ENCODE data around the gene IL12RB1. TPM values are rescaled to one million over a fixed set of nuclear protein-coding genes. Genes with fewer than 3 reads are reported as not detected.

Gene IL12RB1
- total and polyA plus RNA-seq, 8 donors = 0.18 to 9.3 (median 0.77) TPM; not detected in 4

DNA sequence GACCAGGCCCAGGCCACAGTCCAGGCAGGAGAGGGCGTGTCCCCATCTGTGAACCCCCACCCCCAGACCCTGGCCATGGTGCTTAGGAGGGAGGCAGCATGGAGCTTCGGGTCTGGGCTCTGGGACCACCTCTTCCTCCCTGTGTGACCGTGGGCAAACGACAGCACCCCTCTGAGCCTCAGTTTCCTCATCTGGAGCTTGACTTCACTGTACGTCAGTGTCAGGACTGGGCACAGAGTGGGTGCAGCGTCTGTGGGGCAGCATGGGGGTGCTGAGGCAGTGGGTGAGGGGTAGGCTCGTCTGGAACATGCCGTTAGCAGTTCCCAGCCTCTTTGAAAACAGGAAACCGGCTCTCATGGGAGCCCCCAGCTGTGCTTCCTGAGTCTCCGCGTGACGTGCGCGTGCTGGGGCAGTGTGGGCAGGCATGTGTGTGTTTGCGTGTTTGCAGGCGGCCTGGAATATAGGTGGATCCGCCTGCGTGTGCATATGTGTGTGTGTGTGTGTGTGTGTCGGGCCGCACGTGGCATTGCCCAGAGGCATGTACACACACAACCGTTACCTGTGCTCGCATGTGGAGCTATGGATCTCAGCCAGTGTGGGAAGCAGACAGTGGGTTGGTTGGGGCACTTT is 63.0 kb downstream of the IL12RB1 start:
- Histone ChIP-seq H3K27ac (peak overlapping the region; percentile 41 to 89 (median 85)), H3K36me3 (no peaks in the 10 kb centered on the region), H3K27me3 (no peaks in the 10 kb centered on the region), H3K9me3 (no peaks in the 10 kb centered on the region), H3K4me1 (peaks cover 37 to 54% (median 51%) of the 10 kb centered on the region in 4 donors), H3K4me3 (no peak overlapping the region)
- peak; percentile 64 to 90 for DNase-seq
- intact Hi-C loops (cut with DNase I; ENCODE audit: low total_unique reads) = no loop called here
- WGBS, 5 donors = 53 to 70% (median 66%) methylated on average over 19 to 23 of the region's 23 CpGs
- TF ChIP-seq EP300 (IDR thresholded peaks at IDR 0.05) (peak; percentile 62), POLR2A (IDR thresholded peaks at IDR 0.05) (no peak), POLR2AphosphoS5 (IDR thresholded peaks at IDR 0.05) (peak; percentile 44 to 62 (median 60)), CTCF (IDR thresholded peaks at IDR 0.05) (no peak)

- 17 to 24% (median 19%) methylated on average over 10 to 21 of the region's 21 CpGs for WGBS, 5 donors
- no peak for TF ChIP-seq POLR2A (IDR thresholded peaks at IDR 0.05)
- TF ChIP-seq POLR2AphosphoS5 (IDR thresholded peaks at IDR 0.05) = peak in 2 of 3 donors; percentile 23 to 57
- no peak for TF ChIP-seq EP300 (IDR thresholded peaks at IDR 0.05)
- DNase-seq = peak; percentile 84 to 88
- Histone ChIP-seq H3K4me3 (peak overlapping the region in 1 of 4 donors; percentile 13), H3K36me3 (no peaks in the 10 kb centered on the region), H3K27me3 (no peaks in the 10 kb centered on the region), H3K9me3 (no peaks in the 10 kb centered on the region), H3K27ac (peak overlapping the region; percentile 62 to 89 (median 85)), H3K4me1 (peaks cover 57 to 77% (median 75%) of the 10 kb centered on the region in 4 donors)
- intact Hi-C loops (cut with DNase I; ENCODE audit: low total_unique reads) = no loop called here
Measured at GRCh38 chr19:18021121-18021755, 65.5 kb downstream of the IL12RB1 start.

DNA sequence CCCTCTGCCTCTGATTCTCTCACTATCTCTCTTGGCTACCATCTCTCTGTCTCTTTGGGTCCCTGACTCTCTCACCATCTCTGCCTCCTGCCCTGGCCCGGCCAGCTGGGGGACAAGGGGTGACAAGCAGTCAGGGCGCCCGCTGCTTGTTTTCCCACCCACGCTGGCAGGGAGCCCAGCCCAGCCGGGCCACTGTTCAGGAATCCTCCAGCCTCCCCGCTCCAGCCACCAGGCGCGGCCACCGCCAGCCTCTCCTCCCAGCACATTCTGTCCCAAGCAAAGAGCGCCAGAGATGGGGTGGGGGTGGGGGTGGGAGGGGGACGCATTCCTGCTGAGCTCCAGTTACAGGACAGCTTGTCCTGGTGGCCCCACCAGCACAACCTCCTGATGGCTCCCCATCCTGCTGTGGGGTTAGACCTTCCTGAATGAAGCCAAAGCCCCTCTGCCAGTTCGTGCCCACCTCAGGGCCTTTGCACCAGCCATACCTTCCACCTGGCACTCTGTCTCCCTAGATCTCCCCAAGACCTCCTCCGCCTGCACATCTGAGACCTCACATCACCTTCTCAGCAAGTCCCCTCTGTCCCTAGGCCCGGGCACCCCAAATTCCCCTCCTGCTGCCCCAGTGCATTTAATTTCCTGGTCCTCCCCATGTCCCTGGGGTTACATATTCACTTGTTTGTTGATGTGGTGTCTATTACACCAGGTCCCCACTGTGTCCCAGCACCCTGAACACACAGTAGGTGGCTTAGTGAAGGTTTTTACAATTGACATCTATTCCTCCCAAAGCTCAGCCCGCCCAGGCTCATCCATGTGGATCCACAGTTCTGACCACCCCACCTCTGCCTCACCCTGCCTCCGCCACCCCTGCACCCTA is 66.3 kb downstream of the IL12RB1 start:
- Histone ChIP-seq H3K36me3 (peaks cover 0 to 4% (median 3%) of the 10 kb centered on the region in 4 donors), H3K27ac (peak overlapping the region; percentile 62 to 89 (median 85)), H3K9me3 (no peaks in the 10 kb centered on the region), H3K4me3 (peak overlapping the region in 1 of 4 donors; percentile 4), H3K4me1 (peaks cover 57 to 78% (median 76%) of the 10 kb centered on the region in 4 donors), H3K27me3 (no peaks in the 10 kb centered on the region)
- intact Hi-C loops (cut with DNase I; ENCODE audit: low total_unique reads) = no loop called here
- TF ChIP-seq EP300 (IDR thresholded peaks at IDR 0.05) (peak; percentile 73), POLR2AphosphoS5 (IDR thresholded peaks at IDR 0.05) (peak in 2 of 3 donors; percentile 25 to 74), POLR2A (IDR thresholded peaks at IDR 0.05) (no peak)
- DNase-seq = peak; percentile 82 to 95
- 30 to 44% (median 37%) methylated on average over 16 of the region's 16 CpGs for WGBS, 5 donors

DNA sequence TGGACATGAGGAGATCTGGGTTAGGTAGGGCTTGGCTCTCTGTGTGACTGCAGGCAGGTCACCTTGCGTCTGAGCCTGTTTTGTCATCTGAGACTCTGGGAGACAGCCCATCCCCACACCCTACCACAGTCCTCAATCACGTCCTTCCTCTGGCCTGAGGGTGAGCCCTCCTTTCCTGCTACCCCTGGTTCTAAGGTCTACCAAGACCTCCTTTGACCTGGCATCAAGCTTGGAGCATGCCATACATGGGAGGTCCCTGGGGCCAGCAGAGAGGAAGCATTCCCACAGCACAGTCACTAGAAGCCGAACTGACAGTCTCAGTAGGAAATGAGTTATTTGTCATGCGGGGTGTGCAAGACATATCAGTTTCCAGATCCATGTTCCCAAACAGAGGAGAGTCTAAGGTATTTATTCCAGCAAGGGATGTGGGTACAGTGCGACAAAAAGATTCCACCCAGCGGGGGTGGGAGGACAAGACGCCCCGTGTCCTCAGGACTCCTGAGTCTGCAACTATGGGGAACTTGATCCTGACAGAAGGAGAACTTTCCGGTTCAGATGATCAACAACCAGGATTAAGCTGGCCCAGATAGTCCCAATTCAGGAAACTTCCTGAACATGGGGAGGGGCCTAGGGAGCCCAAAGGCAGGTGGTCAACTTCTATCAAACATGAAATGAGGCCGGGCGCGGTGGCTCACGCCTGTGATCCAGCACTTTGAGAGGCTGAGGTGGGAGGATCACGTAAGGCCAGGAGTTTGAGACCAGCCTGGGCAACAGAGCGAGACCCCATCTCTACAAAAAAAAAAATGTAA is 69.3 kb downstream of the IL12RB1 start:
- Histone ChIP-seq H3K36me3 (peaks cover 26 to 33% (median 32%) of the 10 kb centered on the region in 4 donors), H3K27ac (peak overlapping the region; percentile 67 to 89 (median 84)), H3K4me3 (no peak overlapping the region), H3K9me3 (no peaks in the 10 kb centered on the region), H3K4me1 (peaks cover 69 to 86% (median 75%) of the 10 kb centered on the region in 4 donors), H3K27me3 (no peaks in the 10 kb centered on the region)
- 53 to 62% (median 58%) methylated on average over 14 to 15 of the region's 15 CpGs for WGBS, 5 donors
- no peak for TF ChIP-seq POLR2A (IDR thresholded peaks at IDR 0.05)
- TF ChIP-seq POLR2AphosphoS5 (IDR thresholded peaks at IDR 0.05) = peak in 1 of 3 donors; percentile 26
- no peak for TF ChIP-seq EP300 (IDR thresholded peaks at IDR 0.05)
- intact Hi-C loops (cut with DNase I; ENCODE audit: low total_unique reads) = no loop called here
- DNase-seq = no peak

DNA sequence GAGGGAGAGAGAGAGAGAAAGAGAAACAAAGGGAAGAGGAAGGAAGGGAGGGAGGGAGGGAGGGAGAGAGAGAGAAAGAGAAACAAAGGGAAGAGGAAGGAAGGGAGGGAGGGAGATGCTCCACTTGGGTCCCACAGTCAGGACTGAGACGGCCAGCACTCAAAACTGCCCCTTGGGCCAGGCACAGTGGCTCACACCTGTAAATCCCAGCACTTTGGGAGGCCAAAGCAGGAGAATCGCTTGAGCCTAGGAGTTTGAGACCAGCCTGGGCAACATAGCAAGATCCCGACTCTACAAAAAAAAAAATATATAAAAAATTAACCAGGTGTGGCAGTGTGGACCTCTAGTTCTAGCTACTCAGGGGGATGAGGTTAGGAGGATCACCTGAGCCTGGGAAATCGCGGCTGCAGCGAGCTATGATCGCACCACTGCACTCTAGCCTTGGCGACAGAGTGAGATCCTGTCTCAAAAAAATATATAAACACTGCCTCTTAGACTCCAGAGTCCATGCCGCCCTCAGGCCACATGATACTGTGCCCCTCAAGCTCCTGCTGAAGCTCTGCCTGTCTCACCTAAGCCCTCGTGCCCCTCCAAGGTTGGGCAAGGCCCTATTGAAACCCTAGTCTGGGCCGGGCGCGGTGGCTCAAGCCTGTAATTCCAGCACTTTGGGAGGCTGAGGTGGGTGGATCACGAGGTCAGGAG is 70.4 kb downstream of the IL12RB1 start:
- intact Hi-C loops (cut with DNase I; ENCODE audit: low total_unique reads) = no loop called here

More for the DNA sequence above, 70.4 kb downstream of the IL12RB1 start:
- WGBS, 5 donors = 88 to 91% (median 90%) methylated on average over 14 of the region's 14 CpGs
- no peak for TF ChIP-seq POLR2AphosphoS5 (IDR thresholded peaks at IDR 0.05)
- no peak for TF ChIP-seq CTCF (IDR thresholded peaks at IDR 0.05)
- TF ChIP-seq EP300 (IDR thresholded peaks at IDR 0.05) = no peak
- TF ChIP-seq POLR2A (IDR thresholded peaks at IDR 0.05) = no peak
- no peak overlapping the region for H3K4me3 ChIP-seq
- H3K9me3 ChIP-seq = no peaks in the 10 kb centered on the region
- H3K4me1 ChIP-seq = peaks cover 58 to 76% (median 65%) of the 10 kb centered on the region in 4 donors
- H3K36me3 ChIP-seq = peaks cover 31 to 44% (median 44%) of the 10 kb centered on the region in 4 donors
- H3K27ac ChIP-seq = peak overlapping the region; percentile 32 to 89 (median 84)
- DNase-seq = no peak
- no peaks in the 10 kb centered on the region for H3K27me3 ChIP-seq

All from stomach (tissue), 9 donors.